Muscle of arm (tissue), 12 donors: ENCODE measurements around the gene CNP. TPM values are rescaled to one million over a fixed set of nuclear protein-coding genes. Genes with fewer than 3 reads are reported as not detected.
"Not testable (repeated sequence)": the region's sequence is repeated elsewhere in the genome, so short reads cannot be mapped to it uniquely, and the experiment has no call there.

Experiments used
- DNase-seq: peaks from one replicate; pipeline ENCODE4 v3.0.0-alpha.2; 2013
- polyA plus RNA-seq, 12 donors: library from polyadenylated mRNA; unstranded; fragments of 120-200 nt; gene quantifications; one replicate each; pipeline ENCODE4 v1.2.1, GENCODE V29; 2013; ENCODE audit not compliant: insufficient read length in 12 of 12

The CNP gene
- polyA plus RNA-seq, 12 donors = 30.9 to 69.5 (median 42.6) TPM; not detected in 1

DNA sequence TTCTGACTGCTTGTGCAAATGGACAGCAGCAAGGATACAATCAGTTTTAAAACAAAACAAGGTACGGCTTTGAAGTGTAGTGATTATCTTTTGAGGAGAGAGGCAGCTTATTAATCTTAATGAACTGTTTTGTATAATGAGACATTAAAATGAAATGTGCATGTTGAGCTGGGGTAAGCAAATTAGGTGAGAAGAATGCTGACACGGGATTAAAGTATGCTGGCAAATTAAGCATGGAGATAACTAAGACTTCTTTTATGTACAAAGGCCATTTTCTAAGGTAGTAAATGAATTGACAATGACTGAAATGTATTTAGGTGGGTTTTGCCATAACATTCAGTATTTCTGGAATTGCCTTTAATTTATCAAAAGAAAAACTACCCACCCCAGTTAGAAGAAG, 31.9 kb downstream of the CNP start:
- no peak for DNase-seq

DNA sequence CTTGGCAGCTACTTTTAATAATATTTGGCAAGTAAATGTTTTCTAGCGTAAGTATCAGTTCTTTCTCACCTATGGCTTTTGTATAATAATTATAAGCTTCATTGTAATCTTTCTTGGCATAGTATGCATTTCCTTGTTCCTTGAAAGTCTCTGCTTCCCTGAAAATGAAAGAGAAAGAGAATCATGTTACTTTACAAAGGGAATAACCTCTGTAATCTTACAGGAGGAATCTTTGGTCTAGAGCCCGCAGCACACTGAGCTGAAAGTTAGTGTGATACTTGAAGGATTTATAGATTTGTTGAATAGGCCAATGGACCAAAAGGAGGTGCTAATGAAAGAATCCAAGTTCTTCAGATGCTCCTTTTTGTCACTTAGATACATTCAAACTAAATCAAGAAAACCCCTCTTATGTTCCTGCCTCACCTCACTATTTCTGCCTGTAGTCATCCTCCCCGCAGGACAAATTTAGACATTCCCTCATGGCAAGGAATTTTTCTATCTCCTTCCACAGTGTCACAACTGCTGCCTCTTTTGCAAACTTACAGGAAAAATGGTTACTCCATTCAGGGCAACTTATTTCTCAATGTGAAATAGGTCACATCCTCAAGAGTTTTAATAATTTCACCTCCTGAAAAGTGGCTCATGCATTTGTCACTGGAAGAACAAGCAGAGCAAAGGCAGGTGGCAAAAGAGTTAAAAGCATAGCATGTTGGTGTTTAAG, 34.0 kb downstream of the CNP start:
- no peak for DNase-seq

DNA sequence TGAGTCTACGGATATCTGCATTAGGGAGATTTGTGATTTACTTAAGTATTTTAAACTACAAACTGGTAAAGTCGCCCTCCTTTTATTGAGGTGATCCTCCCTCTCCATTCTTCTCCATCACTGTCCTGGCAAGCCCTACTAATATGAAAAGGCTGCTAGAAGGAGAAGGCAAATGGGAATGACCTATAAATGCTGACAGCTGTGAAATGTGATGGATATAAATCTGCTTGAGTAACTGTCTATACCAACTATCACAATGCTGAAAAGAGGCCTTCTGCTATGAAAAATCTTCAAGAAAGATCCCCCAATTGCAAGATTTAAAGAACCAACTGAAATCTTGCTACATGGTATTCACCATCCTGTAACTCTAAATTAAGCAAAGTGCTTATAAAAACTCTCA, 35.1 kb downstream of the CNP start:
- no peak for DNase-seq

DNA sequence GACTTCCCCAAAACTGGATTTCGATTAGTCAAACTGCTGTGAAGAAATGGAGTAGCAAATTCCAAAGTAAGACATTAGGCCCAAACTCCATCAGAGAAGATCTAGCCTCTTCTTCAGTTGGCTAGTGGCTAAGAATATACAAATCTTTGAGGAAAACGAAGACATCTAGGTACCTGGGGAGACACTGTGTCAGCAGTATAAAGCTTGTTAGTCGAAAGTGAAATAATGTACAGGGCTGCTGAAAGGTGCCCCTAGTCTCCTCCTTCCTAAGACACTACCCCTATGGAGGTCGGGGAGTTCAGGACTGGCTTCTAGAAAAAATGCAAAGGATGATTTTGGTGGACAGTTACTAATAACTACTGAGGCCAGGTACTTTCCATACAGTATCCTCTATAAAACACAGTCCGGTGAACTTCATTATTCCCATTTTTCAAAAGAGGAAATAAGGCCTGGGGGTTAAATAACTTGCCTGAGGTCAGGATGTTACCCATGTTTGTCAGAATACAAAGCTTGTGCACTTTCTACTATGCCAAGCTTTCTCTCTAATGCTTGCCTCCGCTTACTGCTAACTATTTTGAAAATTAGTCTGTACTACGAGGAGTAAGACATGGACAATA, 35.7 kb downstream of the CNP start:
- DNase-seq = no peak

DNA sequence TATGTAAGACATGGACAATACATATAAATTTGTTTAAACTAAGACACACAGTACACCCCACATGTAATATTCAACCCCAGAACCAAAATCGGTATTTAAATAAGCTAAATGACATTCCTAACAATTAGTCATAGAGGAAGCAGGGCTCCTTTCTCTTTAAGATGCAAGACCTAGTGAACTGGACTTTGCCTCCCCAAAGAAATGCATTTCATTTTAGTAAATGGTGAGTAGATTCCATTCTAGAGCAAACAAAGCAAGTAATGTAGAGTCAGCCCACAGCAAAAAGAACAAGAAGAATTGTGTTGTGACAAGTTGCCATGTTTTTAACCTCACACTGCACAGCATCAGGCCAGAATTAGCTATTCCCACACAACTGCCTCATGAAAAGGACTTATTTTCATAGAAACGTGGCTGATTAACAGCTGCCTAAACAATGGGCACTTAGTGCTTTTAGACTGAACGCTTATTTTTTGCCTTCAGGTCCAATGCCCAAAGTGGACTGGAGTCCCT, 36.3 kb downstream of the CNP start:
- no peak for DNase-seq

DNA sequence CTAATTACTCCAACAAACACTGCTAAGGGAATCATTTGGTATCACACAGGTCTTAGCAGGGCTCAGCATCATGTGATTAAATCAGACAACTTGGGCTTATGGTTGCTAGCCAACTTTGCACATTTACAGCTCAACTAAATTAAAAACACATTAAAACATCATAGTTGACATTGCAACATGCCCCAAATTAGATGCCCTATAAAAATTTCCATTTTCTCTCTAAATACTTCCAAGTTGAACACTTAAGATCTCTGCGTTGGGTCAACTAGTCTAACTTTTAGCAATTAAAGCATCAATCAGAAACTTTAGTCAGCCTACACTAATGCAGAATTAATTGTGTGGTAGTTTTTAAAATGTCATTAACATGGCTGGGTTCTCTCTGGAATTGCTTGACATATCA, 38.6 kb downstream of the CNP start:
- DNase-seq = no peak

DNA sequence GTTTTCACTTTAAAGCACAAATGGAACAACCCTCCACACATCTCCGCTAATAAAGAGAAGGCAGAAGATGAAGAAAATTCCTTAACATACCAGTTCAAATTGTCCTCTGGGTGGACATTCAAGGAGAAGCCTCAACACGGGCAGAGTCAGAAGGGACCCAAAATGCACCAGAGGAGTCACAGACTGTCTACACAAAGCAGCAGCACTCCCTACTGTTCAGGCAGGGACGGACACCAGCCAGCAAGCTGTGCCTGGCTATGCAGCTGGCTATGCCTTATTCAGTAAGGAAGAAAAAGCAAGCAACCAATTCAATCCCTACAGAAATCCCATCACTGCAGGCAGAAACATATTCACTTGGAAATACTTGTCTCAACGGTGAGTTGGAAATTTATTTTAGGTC, 42.6 kb downstream of the CNP start:
- no peak for DNase-seq

DNA sequence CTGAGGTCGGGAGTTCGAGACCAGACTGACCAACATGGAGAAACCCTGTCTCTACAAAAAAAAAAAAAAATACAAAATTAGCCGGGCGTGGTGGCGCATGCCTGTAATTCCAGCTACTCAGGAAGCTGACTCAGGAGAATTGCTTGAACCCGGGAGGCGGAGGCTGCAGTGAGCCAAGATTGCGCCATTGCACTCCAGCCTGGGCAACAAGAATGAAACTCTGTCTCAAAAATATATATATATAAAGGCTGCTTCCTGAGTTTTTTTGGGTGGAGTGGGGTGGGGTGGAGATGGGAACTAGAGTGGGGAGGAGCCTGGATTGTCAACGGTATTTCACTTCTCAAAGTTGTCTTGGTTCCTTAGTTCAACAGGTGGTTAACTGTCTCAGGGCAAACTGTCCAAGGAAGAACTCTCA, 43.7 kb downstream of the CNP start:
- not testable (repeated sequence) for DNase-seq

DNA sequence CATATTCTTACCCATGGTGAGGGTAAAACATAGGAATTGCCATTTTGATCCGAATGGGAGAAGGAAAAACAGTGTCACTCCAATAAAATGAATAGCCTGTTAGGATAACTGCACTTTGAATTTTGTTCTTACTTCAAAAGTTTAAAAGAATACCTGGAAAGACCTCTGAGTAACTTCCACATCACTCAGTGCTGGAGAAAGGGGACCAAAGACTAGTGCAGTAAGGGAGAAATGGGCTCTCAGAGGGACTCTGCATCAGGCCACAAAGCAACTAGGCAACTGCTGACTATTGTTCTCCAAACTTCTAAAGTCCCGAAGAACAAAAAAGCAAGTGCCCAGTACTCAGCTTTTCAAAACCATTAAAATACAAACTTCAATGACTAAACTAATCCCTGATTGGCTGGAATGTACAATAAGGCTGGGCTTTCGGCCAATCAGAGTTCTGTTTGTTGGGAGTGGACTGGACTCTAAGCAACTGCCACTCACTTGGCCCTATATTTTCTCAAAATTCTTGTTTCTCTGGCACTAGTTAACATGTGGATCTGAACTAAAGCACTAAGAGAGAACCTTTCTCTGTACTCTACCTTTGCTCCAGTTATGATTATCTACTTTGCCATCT, 44.4 kb downstream of the CNP start:
- DNase-seq = no peak

DNA sequence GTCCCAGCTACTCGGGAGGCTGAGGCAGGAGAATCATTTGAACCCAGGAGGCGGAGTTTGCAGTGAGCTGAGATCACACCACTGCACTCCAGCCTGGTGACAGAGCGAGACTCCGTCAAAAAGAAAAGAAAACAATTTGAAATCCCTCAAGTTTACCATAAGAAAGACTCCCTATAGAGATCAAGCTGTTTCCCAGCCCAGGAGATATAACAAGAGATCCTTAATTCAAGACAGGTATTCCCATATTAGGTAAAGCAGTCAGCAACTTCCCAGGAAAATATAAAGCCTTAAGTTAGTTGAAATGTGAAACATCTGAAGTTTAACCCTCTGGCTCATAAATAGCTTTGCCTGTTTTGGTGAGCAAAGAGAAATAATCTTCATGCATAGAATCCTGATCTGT, 45.8 kb downstream of the CNP start:
- DNase-seq = not testable (repeated sequence)

DNA sequence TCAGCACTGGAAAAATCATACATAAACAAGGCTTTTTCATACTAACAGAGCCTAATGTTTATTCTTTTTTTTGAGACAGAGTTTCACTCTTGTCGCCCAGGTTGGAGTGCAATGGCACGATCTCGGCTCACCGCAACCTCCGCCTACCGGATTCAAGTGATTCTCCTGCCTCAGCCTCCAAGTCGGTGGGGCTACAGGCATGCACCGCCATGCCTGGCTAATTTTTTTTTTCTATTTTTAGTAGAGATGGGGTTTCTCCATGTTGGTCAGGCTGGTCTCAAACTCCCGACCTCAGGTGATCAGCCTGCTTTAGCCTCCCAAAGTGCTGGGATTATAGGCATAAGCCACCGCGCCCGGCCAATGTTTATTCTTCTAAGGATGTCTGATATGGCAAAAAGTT, 47.1 kb downstream of the CNP start:
- DNase-seq = not testable (repeated sequence)

DNA sequence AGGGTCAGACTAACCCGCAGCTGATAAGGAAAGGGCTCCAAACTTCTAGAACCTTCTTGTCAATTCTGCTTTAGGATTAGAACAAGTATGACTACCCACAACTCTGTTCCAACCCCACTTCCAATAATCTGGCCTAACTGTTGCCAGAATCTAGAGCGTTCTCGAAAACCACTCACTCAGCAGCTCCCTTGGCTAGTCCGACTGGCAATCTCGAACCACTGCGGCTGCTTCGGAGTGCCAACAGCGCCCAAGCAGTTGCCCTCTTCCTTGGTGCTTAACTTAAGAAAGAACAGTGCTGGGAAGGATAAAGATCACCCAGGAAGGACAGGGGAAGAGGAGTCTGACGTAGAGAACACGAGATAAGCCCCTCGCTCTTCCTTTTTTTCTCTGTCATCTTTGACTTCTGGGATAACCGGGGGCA, 49.8 kb downstream of the CNP start:
- DNase-seq = no peak

DNA sequence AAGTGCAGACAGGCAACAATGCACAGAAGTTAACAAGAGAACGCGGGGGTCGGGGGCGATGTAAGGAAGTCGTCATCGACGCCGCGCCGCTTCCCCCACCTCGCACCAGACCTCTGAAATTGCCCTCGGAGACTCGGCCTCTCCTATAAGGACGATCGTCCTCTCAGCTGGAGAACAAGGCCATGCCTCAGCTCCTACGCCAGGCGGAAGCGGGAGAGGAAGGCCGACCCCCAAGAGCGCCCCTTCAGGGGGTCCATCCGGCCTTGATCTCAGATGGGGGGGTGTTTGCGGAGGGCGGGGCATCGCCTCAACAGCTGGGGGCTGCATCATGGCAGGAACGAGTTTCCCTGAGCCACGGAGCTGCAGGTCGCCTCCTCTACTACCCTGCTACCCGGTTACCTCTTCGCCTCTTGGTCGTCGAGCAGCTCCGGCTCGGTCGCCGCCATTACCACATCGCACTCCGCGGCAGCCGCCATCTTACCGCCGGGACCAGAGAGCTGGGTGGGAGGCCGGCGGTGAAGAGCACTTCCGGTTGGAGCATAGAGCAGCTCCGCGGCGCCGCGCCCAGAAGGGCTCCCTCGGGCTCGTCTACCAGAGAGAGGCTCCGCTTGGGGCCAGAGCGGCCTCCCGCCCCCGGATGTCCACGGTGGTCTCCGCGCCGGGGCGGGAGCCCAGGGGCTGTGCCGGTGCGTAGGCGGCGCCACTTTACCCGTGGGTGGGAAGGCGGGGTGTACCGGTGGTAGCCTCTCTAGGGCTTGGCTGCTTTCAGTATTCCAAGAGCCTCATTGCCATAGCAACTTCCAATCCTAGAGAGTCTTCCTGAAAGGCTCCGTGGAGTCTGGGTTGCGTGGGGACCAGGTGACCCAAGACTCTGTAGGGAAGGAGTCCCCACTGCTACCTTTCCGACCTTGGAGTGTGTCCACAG, 50.6 kb downstream of the CNP start, which contains the start of gene DNAJC7:
TSS of gene DNAJC7 (minus strand) at position 499 of the 925 bp plus-strand sequence. CDS start at position 476, 23 bp downstream.
- DNase-seq = peak; percentile 95

DNA sequence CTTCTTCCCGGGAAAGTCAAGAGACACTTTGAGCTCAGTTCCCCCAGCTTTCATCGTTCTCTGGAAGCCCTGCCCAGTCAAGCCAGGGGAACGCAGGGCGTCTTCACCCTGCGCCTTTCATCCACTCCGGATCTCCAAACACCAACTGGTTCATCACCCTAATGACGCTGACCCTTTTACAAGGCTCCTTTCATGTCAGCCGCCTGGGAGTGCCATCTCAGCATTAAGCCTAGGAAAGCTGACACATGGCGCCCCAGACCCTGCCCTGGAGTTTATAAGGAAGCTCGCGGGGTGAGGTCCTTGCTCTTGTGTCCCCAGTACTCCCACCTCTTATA, 51.2 kb downstream of the CNP start:
- no peak for DNase-seq

DNA sequence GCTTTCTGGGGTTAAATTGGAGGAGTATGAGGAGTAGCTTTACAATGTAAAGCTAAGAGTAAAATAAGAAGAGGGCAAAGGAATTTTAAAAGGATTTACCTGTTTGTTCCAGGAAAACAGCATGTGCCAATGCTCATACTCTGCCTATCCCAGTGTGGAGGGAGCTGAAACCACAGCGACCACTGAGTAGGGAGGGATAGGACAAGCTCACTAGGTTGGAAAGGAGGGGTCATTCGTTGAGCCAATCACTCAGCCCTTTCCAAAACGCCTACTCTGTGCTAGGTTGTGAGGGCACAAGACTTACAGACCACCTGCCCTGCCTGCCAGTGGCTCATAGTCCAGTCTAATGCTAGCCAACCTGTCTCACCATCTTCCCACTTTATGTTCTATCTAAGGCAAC, 51.7 kb downstream of the CNP start:
- DNase-seq = no peak

DNA sequence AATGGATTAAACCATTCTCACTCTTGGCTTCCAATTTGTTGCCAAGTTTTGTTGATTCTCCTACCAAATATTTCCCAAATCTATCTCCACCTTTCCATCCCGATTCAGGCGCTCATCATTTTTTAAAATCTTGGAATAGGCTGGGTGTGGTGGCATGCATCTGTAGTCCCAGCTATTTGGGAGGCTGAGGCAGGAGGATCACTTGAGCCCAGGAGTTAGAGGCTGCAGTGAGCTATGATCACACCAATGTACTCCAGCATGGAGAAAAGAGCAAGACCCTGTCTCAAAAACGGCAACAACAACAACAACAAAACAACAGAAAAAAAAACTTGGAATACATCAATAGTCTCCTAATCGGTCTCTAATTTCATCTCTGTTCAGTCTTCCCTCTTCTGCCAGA, 52.4 kb downstream of the CNP start:
- no peak for DNase-seq

DNA sequence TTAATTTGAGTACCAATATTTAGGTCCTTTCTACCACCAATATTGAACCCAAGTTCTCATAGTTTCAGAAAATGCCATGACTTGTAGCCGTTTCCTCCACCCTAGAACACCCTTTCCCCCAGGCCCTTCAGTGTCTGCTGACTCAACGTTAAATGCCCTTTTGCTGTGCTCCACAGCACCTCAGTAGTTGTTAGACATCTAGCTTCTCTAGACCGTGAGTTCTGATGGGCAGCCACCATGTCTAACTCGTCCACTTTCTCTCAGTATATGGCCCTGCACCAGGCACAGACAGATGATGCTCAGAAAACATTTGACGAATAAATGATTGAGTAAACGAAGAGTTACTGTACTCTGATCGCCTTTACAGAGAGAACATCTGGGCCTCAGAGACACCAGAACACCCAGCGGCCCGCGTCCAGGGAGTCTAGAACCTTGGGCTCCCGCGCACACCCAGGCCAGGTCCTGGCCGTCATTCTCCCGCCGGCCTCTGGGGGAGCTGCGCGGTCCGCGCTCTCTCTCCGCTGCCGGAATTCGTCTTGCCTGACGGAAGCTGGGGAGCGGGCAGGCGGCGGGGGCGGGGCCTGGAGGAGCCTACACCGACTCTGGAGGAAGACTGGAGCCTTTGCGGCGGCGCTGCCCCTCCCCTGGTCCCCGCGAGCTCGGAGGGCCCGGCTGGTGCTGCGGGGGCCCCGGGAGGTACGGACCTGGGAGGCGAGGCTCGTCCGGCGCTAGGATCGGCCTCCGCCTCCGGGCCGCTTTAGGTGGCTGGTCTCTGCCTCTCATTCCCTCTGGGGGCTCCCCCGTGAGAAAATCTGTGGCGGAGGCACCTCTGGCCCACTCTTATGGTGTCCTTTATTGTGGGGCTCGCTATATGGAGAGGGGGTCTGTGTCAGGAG, 53.2 kb downstream of the CNP start, which contains the start of gene NKIRAS2:
TSS of gene NKIRAS2 (plus strand) at position 582 of the 896 bp plus-strand sequence. CDS start 1,488 bp downstream, outside the sequence.
- DNase-seq = peak; percentile 88

DNA sequence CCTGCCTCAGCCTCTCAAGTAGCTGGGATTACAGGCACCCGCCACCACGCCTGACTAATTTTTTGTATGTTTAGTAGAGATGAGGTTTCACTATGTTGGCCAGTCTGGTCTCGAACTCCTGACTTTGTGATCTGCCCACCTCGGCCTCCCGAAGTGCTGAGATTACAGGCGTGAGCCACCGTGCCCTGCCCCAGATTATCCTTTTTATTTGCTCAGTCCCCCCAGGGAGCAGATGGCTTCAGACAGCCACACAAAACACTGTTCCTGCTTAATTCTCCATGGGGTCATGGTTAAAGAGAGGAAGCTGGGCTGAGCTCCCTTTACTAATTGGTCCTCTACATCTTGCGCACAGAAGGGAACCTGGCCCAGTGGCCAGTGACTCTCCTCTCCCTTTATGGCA, 54.2 kb downstream of the CNP start:
- not testable (repeated sequence) for DNase-seq

DNA sequence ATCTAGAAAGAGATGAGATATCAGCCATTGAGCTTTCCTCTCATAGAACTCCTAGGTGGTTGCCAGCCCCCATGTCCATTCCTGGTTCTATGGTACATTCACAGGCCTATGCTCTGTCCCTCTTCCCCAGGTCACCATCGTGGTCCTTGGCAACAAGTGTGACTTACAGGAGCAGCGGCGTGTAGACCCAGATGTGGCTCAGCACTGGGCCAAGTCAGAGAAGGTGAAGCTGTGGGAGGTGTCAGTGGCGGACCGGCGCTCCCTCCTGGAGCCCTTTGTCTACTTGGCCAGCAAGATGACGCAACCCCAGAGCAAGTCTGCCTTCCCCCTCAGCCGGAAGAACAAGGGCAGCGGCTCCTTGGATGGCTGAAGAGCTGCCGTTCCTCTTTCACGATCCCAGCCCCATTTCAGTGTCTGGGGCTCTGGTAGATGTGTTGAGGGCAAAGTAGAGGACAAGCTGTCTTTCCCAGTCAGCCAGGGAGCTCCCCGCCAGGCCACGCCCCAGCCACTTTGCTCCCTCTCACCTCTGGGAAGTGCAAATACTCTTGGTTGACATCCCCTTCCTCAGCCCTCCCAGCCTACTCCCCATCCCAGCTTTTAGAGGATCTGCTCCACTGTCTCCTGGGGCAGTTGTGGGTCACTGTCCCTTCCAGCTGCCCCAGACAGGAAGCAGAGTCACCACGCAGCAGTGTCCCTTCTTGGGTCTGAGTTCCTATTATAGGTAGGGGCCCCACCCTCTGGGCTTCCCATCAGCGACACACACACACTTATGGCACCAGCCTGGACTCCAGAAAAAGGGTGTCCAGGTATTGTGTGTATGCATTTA, 57.1 kb downstream of the CNP start:
- DNase-seq = no peak

DNA sequence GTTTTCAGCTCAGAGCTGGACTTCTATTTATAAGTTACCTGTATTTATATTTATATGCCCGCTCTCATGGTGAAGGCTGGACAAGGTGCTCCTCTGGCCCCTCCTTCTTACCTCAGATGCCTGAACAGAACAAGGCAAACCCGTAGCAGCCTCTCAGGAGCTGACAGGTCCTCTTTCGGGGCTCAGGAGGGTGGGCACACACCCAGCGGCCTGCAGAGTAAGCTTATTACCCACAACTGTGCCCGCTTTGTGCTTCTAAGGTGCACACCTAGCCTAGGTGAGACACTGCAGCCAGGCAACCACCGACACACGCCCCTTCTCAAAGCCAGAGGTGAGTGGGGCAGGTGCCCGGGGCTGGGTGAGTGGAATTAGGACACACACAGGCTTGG, 58.6 kb downstream of the CNP start:
- no peak for DNase-seq
